ENCODE results near the gene LY86. TPM values are rescaled to one million over a fixed set of nuclear protein-coding genes. Genes with fewer than 3 reads are reported as not detected.
A peak's percentile ranks its signal among the peaks of the same experiment; 100 is the strongest.

LY86 gene
- total and polyA plus RNA-seq, 2 of the 13 experiments (the other 11 are each of a cell fraction or from before 2014, with no cell fraction given): not detected

DNA sequence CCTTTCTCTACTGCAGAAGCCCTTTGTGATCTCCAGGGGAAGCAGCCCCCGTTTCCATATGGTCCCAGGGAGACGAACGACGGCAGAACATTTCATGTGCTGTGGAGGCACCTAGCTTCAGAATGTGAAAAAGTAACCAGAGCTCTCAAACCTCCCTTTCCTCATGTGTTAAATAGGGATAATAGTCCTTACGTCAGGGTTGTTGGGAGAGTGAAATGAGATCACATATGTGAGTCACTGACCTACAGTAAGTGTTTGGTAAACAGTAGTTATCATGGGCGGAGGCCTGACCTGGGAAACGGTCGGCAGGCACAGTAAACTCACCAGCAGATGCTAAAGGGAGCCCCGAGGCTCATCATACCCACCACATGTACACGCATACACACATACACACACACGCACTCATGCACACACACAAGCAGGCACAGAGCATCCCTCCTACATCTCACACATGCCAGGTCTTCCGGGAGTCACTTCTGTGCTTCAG lies 89.7 kb downstream of the LY86 start:
- ATAC-seq: peak; percentile 64
- no peak overlapping the region for H3K4me2 ChIP-seq (ENCODE audit: low read depth, low read length)
- peak; percentile 39 for DNase-seq (ENCODE audit: low spot score)
- in situ Hi-C loops (cut with HindIII; ENCODE audit: extremely low pct_ligation_motif_present, low pct_unique_long_range_greater_than_20kb): loop anchor here (25.0 kb wide), 1 partner anchor 934 kb away; no protein-coding TSS in a partner anchor
- no peak overlapping the region for H2AFZ ChIP-seq (ENCODE audit: low read length)
- ChIA-PET CTCF (ENCODE audit: low intra/inter-chr PET ratio, low total read pairs) (no interaction called here), POLR2A (no interaction called here)
- no peaks in the 10 kb centered on the region for H3K79me2 ChIP-seq (ENCODE audit: insufficient read depth, low read length)
- H3K27me3 ChIP-seq (ENCODE audit: control insufficient read depth in 1 of 2, insufficient read depth in 2 of 2, low read length in 2 of 2): peaks cover 1 to 6% of the 10 kb centered on the region in 2 experiments; a peak in 2 of 5 replicates
- intact Hi-C loops (cut with micrococcal nuclease; ENCODE audit: unreplicated experiment): no loop called here
- H3K27ac ChIP-seq (ENCODE audit: extremely low read length, insufficient read depth, low read length): no peak overlapping the region
- H4K20me1 ChIP-seq (ENCODE audit: insufficient read depth, low read length): no peaks in the 10 kb centered on the region
- H3K36me3 ChIP-seq (replicated peaks in 1 of 2; ENCODE audit: control insufficient read depth in 1 of 2, insufficient read depth in 2 of 2, low read length in 2 of 2): no peaks in the 10 kb centered on the region
- BruUV-seq (replicated peaks): no TSS peak
- H3K9ac ChIP-seq (ENCODE audit: insufficient read depth, low read depth, low read length): no peak overlapping the region
- TF ChIP-seq ZNF264 (CRISPR knock-in tag; IDR thresholded peaks at IDR 0.05) (no peak), FOSL2 (CRISPR knock-in tag; IDR thresholded peaks at IDR 0.05) (peak; percentile 92), FOXP1 (IDR thresholded peaks at IDR 0.05) (no peak), FOXP1 (CRISPR knock-in tag; IDR thresholded peaks at IDR 0.05) (peak; percentile 45; the same call in 1 of the 2 replicates), NR2C2 (CRISPR knock-in tag; IDR thresholded peaks at IDR 0.05; ENCODE audit: borderline replicate concordance) (no peak), RARA (CRISPR knock-in tag; IDR thresholded peaks at IDR 0.05) (peak; percentile 44; the same call in 1 of the 2 replicates), CREB1 (IDR thresholded peaks at IDR 0.05) (peak; percentile 81), CREB1 (CRISPR knock-in tag; IDR thresholded peaks at IDR 0.05) (peak; percentile 54; the same call in 1 of the 2 replicates), JUND (CRISPR knock-in tag; IDR thresholded peaks at IDR 0.05) (0 out of 2 replicates have a peak, but pooled peaks have one; percentile 29), ZNF335 (CRISPR knock-in tag; IDR thresholded peaks at IDR 0.05) (no peak), ARID5B (CRISPR knock-in tag; IDR thresholded peaks at IDR 0.05) (peak; percentile 23; the same call in 1 of the 2 replicates), ZBTB21 (CRISPR knock-in tag; IDR thresholded peaks at IDR 0.05) (peak; percentile 97), FOSL1 (CRISPR knock-in tag; IDR thresholded peaks at IDR 0.05; ENCODE audit: borderline replicate concordance) (0 out of 2 replicates have a peak, but pooled peaks have one; percentile 31), HMG20A (CRISPR knock-in tag; IDR thresholded peaks at IDR 0.05; ENCODE audit: borderline replicate concordance) (no peak), GATAD2A (CRISPR knock-in tag; IDR thresholded peaks at IDR 0.05) (0 out of 2 replicates have a peak, but pooled peaks have one; percentile 34), BHLHE40 (IDR thresholded peaks at IDR 0.05; ENCODE audit: low read length) (0 out of 2 replicates have a peak, but pooled peaks have one; percentile 13), ATF6 (CRISPR knock-in tag; conservative IDR thresholded peaks at IDR 0.05) (no peak), HOXA3 (CRISPR knock-in tag; IDR thresholded peaks at IDR 0.05) (0 out of 2 replicates have a peak, but pooled peaks have one; percentile 10), FOXA3 (CRISPR knock-in tag; IDR thresholded peaks at IDR 0.05) (0 out of 2 replicates have a peak, but pooled peaks have one; percentile 18), MBNL3 (CRISPR knock-in tag; conservative IDR thresholded peaks at IDR 0.05) (no peak), CREM (IDR thresholded peaks at IDR 0.05) (peak; percentile 19; the same call in 1 of the 2 replicates), CREM (CRISPR knock-in tag; IDR thresholded peaks at IDR 0.05) (no peak), SAP130 (CRISPR knock-in tag; IDR thresholded peaks at IDR 0.05; ENCODE audit: low read depth) (0 out of 2 replicates have a peak, but pooled peaks have one; percentile 21), ZNF577 (CRISPR knock-in tag; IDR thresholded peaks at IDR 0.05; ENCODE audit: borderline replicate concordance, low read depth) (no peak)
- H3K9me3 ChIP-seq (ENCODE audit: low read length): no peaks in the 10 kb centered on the region
- no peak overlapping the region for H3K4me3 ChIP-seq (replicated peaks in 1 of 3; ENCODE audit: insufficient read depth in 1 of 3, low read depth in 2 of 3, low read length in 3 of 3)
- WGBS (ENCODE audit: low lambda C conversion rate): 18% methylated on average over 12 of the region's 12 CpGs
- no peak for FAIRE-seq
- peaks cover 24% of the 10 kb centered on the region for H3K4me1 ChIP-seq (ENCODE audit: insufficient read depth, low read length)
